Neural crest cell (in vitro differentiated cells): Measurements from ENCODE around the gene KRT72. TPM values are rescaled to one million over a fixed set of nuclear protein-coding genes. Genes with fewer than 3 reads are reported as not detected.
"Not testable (repeated sequence)": the region's sequence is repeated elsewhere in the genome, so short reads cannot be mapped to it uniquely, and the experiment has no call there.

ENCODE experiments used
- DNase-seq: peaks from one replicate; pipeline ENCODE4 v3.0.0; 2021; ENCODE audit warnings: low read depth, mixed read lengths, low spot score
- H3K27ac Mint-ChIP-seq: one replicate; pipeline ENCODE4 v1.8.0; 2021; ENCODE audit warnings: mild to moderate bottlenecking, mixed read lengths; ENCODE audit not compliant: unreplicated experiment
- H3K27me3 Mint-ChIP-seq: 2 replicates; pipeline ENCODE4 v1.8.0; 2021; ENCODE audit warnings: low read depth, mild to moderate bottlenecking, mixed read lengths
- H3K36me3 Mint-ChIP-seq: 2 replicates; pipeline ENCODE4 v1.8.0; 2021; ENCODE audit warnings: low read depth, mild to moderate bottlenecking, mixed read lengths
- H3K4me1 Mint-ChIP-seq: 2 replicates; pipeline ENCODE4 v1.8.0; 2021; ENCODE audit warnings: mixed read lengths
- H3K4me3 Mint-ChIP-seq: one replicate; pipeline ENCODE4 v1.8.0; 2021; ENCODE audit warnings: mild to moderate bottlenecking, mixed read lengths
- H3K9me3 Mint-ChIP-seq: 2 replicates; pipeline ENCODE4 v1.8.0; 2021; ENCODE audit warnings: mixed read lengths
- total RNA-seq: library from RNA; stranded (reverse); gene quantifications from 2 replicates; pipeline ENCODE4 v1.2.1, GENCODE V29; 2021
- TF ChIP-seq, protein P1 (sequence below): fragments of 200-600 bp; sonication (generic); conservative IDR thresholded peaks from 2 replicates; pipeline ENCODE4 v1.5.0; 2021; ENCODE audit warnings: antibody characterized with exemption, mild to moderate bottlenecking

The KRT72 gene
- total RNA-seq, 1 donor from 2014 or later, result not detected

DNA sequence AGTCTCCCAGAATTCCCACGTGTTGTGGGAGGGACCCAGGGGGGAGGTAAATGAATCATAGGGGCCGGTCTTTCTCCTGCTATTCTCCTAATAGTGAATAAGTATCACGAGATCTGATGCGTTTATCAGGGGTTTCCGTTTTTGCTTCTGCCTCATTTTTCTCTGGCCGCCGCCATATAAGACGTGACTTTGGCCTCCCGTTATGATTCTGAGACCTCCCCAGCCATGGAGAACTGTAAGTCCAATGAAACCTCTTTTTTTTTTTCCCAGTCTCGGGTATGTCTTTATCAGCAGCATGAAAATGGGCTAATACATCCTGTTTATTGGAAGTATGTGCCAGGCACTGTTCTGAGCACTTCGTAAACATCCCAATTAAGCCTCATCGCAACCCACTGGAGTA lies 788 bp downstream of the KRT72 start:
- TF ChIP-seq, protein P1, sequence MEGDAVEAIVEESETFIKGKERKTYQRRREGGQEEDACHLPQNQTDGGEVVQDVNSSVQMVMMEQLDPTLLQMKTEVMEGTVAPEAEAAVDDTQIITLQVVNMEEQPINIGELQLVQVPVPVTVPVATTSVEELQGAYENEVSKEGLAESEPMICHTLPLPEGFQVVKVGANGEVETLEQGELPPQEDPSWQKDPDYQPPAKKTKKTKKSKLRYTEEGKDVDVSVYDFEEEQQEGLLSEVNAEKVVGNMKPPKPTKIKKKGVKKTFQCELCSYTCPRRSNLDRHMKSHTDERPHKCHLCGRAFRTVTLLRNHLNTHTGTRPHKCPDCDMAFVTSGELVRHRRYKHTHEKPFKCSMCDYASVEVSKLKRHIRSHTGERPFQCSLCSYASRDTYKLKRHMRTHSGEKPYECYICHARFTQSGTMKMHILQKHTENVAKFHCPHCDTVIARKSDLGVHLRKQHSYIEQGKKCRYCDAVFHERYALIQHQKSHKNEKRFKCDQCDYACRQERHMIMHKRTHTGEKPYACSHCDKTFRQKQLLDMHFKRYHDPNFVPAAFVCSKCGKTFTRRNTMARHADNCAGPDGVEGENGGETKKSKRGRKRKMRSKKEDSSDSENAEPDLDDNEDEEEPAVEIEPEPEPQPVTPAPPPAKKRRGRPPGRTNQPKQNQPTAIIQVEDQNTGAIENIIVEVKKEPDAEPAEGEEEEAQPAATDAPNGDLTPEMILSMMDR, result no peak
- Mint-ChIP-seq H3K9me3 (no peaks in the 10 kb centered on the region), H3K4me1 (no peaks in the 10 kb centered on the region), H3K4me3 (no peak overlapping the region), H3K36me3 (no peaks in the 10 kb centered on the region), H3K27ac (no peak overlapping the region), H3K27me3 (peaks cover 49% of the 10 kb centered on the region)
- no peak for DNase-seq

GRCh38 chr12:52600071-52600470 lies 1.2 kb downstream of the KRT72 start:
- TF ChIP-seq, protein P1, result no peak
- H3K27me3 Mint-ChIP-seq, result peaks cover 49% of the 10 kb centered on the region
- H3K36me3 Mint-ChIP-seq, result no peaks in the 10 kb centered on the region
- H3K9me3 Mint-ChIP-seq, result no peaks in the 10 kb centered on the region
- no peak for DNase-seq
- H3K4me1 Mint-ChIP-seq, result no peaks in the 10 kb centered on the region
- no peak overlapping the region for H3K27ac Mint-ChIP-seq
- no peak overlapping the region for H3K4me3 Mint-ChIP-seq

GRCh38 chr12:52598966-52599365 lies 2.3 kb downstream of the KRT72 start:
- Mint-ChIP-seq H3K27me3 (peaks cover 52% of the 10 kb centered on the region), H3K27ac (no peak overlapping the region), H3K4me3 (no peak overlapping the region), H3K4me1 (no peaks in the 10 kb centered on the region), H3K9me3 (no peaks in the 10 kb centered on the region), H3K36me3 (no peaks in the 10 kb centered on the region)
- no peak for DNase-seq
- TF ChIP-seq, protein P1, result no peak

DNA sequence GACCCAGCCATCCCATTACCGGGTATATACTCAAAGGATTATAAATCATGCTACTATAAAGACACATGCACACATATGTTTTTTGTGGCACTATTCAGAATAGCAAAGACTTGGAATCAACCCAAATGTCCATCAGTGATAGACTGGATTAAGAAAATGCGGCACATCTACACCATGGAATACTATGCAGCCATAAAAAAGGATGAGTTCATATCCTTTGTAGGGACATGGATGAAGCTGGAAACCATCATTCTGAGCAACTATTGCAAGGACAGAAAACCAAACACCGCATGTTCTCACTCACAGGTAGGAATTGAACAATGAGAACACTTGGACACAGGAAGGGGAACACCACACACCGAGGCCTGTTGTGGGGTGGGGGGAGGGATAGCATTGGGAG lies 7.0 kb downstream of the KRT72 start:
- not testable (repeated sequence) for H3K36me3 Mint-ChIP-seq, H3K27ac Mint-ChIP-seq, H3K4me3 Mint-ChIP-seq, H3K4me1 Mint-ChIP-seq, DNase-seq
- H3K27me3 Mint-ChIP-seq, result peaks cover 52% of the 10 kb centered on the region
- H3K9me3 Mint-ChIP-seq, result peaks cover 11% of the 10 kb centered on the region

GRCh38 chr12:52591521-52591920 lies 9.7 kb downstream of the KRT72 start:
- H3K4me1 Mint-ChIP-seq, result no peaks in the 10 kb centered on the region

DNA sequence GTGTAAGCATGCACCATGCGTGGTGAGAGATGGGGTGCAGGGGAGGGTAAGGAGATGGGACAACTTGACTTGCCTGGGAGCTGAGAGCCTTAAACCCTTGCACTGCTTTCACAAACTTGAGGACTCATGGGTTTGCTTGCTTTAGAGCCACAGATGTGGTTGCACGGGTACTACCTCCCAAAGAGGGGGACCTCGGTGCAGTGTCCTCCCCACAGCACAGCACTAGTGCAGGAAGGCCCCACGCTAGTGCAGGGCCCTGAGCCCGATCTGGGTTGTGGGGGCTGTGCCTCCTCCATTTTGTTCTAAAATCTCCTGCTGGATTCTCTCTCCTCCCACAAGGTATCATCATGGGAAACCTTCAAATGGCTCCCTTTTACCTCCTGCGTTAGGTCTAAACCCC lies 11.2 kb downstream of the KRT72 start:
- no peak for DNase-seq
- Mint-ChIP-seq H3K27me3 (peaks cover 40% of the 10 kb centered on the region), H3K9me3 (peaks cover 11% of the 10 kb centered on the region), H3K4me3 (no peak overlapping the region), H3K4me1 (no peaks in the 10 kb centered on the region), H3K36me3 (no peaks in the 10 kb centered on the region), H3K27ac (no peak overlapping the region)
- TF ChIP-seq, protein P1, result no peak

More at GRCh38 chr12:52591521-52591920, 9.7 kb downstream of the KRT72 start:
- no peak overlapping the region for H3K27ac Mint-ChIP-seq
- H3K27me3 Mint-ChIP-seq, result peaks cover 43% of the 10 kb centered on the region
- H3K36me3 Mint-ChIP-seq, result no peaks in the 10 kb centered on the region
- TF ChIP-seq, protein P1, result no peak
- peaks cover 11% of the 10 kb centered on the region for H3K9me3 Mint-ChIP-seq
- DNase-seq, result no peak
- H3K4me3 Mint-ChIP-seq, result no peak overlapping the region
